HG03575 (cell line): ENCODE measurements around the gene CPAMD8.

Experiments
- ATAC-seq: cut with Tn5 transposase; IDR thresholded peaks from one replicate; pipeline ENCODE4 v1.9.1; 2021; ENCODE audit not compliant: unreplicated experiment, insufficient number of reproducible peaks, low FRiP score; ENCODE audit errors: extremely low read depth

The CPAMD8 gene

GRCh38 chr19:17026706-17027534, at the start of gene CPAMD8:
Gene CPAMD8, minus strand, starts transcription at chr19:17026810. Its CDS starts 168 bp downstream, at chr19:17026642.
- no peak for ATAC-seq

- no peak for ATAC-seq
Measured at GRCh38 chr19:17075864-17076542, 49.4 kb upstream of the CPAMD8 start.

GRCh38 chr19:17075035-17075863, 48.6 kb upstream of the CPAMD8 start, which contains the start of the genes HAUS8 and MYO9B:
Gene HAUS8, minus strand, starts transcription at chr19:17075452. Its CDS starts 30 bp downstream, at chr19:17075422.
Gene MYO9B, plus strand, starts transcription at chr19:17075777. Its CDS starts 25,941 bp downstream, at chr19:17101718.
- no peak for ATAC-seq

- no peak for ATAC-seq
Measured at GRCh38 chr19:17074634-17075034, 48.0 kb upstream of the CPAMD8 start.

GRCh38 chr19:17073869-17074633, 47.4 kb upstream of the CPAMD8 start:
- ATAC-seq, result no peak

GRCh38 chr19:17070912-17071311, 44.3 kb upstream of the CPAMD8 start:
- no peak for ATAC-seq

GRCh38 chr19:17070421-17070820, 43.8 kb upstream of the CPAMD8 start:
- ATAC-seq, result no peak

- no peak for ATAC-seq
Measured at GRCh38 chr19:17069193-17069592, 42.6 kb upstream of the CPAMD8 start.

GRCh38 chr19:17063428-17063827, 36.8 kb upstream of the CPAMD8 start:
- ATAC-seq, result no peak

GRCh38 chr19:17061691-17062090, 35.1 kb upstream of the CPAMD8 start:
- ATAC-seq, result no peak

GRCh38 chr19:17061205-17061604, 34.6 kb upstream of the CPAMD8 start:
- no peak for ATAC-seq

- ATAC-seq, result no peak
Measured at GRCh38 chr19:17060802-17061201, 34.2 kb upstream of the CPAMD8 start.

- no peak for ATAC-seq
Measured at GRCh38 chr19:17058236-17058635, 31.6 kb upstream of the CPAMD8 start.

- no peak for ATAC-seq
Measured at GRCh38 chr19:17055636-17056035, 29.0 kb upstream of the CPAMD8 start.

GRCh38 chr19:17054746-17055145, 28.1 kb upstream of the CPAMD8 start:
- ATAC-seq, result no peak

- ATAC-seq, result no peak
Measured at GRCh38 chr19:17052439-17052838, 25.8 kb upstream of the CPAMD8 start.

- no peak for ATAC-seq
Measured at GRCh38 chr19:17049711-17050280, 23.2 kb upstream of the CPAMD8 start.

GRCh38 chr19:17048885-17049453, 22.4 kb upstream of the CPAMD8 start:
- no peak for ATAC-seq
